ENCODE data around the gene ARMC10. TPM values are rescaled to one million over a fixed set of nuclear protein-coding genes. Genes with fewer than 3 reads are reported as not detected.
"Not testable (repeated sequence)": the region's sequence is repeated elsewhere in the genome, so short reads cannot be mapped to it uniquely, and the experiment has no call there.

The ARMC10 gene
- total RNA-seq, 2 donors from 2014 or later = 31.7 to 33.9 TPM

DNA sequence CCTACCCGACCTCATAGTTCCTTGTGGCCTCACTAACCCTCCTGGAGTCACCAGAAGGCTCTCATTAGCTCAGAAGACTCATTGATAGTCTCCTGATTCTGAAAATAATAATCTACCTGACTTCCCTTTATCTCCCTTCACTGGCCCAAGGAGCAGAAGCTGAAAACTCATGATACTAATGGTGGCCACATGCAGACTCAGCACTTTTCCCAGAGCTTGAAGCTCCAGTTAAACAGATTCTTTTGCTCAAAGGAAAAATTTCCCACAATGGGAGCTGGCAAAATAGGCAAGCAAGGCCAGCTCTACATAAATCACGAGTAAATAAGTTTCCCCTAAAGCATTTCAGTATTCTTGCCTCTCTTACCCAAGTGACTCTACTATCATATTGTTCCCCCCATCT is 65.7 kb downstream of the ARMC10 start:
- ATAC-seq (replicated peaks in 1 of 2) = no peak
- H3K9me3 Mint-ChIP-seq = no peaks in the 10 kb centered on the region

DNA sequence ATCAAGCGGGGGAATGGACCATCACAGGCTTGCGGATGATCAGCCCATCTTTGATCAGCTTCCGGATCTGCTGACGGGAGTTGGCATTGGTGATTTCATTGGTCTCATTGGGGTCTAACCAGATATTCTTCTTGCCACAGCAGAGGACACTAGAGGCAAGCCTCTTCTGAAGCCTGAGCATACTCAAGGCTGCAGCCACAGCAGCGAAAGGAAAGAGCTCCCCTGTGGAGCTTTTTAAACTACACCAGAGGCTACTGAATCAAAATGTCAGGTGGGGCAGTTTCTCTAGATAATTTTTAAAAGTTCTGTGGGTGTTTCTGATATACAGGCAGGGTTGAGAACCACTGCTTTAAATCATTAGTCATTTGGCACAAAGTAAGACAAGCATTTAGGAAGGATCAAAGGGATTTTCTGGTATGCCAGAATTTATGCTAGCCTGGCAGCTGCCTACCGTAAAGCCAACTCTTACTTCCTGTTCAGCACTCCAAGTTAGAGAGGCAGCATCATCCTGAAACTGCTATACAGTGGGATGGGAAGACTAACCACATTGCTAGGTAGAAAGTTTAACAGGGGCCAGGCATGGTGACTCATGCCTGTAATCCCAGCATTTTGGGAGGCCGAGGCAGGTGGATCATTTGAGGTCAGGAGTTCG is 66.9 kb downstream of the ARMC10 start:
- ATAC-seq (replicated peaks in 1 of 2) (peak in 1 of 2 donors; percentile 32), DNase-seq (no peak)
- Mint-ChIP-seq H3K4me1 (ENCODE audit: low read depth) (peaks cover 11% of the 10 kb centered on the region), H3K9me3 (no peaks in the 10 kb centered on the region), H3K27ac (no peak overlapping the region), H3K4me3 (no peak overlapping the region), H3K36me3 (ENCODE audit: insufficient read depth in 2 of 2) (peaks cover 2 to 5% of the 10 kb centered on the region in 2 donors), H3K27me3 (ENCODE audit: low read depth) (no peaks in the 10 kb centered on the region)

More for the DNA sequence above, 65.7 kb downstream of the ARMC10 start:
- no peak overlapping the region for H3K27ac Mint-ChIP-seq
- no peak overlapping the region for H3K4me3 Mint-ChIP-seq
- DNase-seq = no peak
- H3K4me1 Mint-ChIP-seq (ENCODE audit: low read depth) = peaks cover 10% of the 10 kb centered on the region
- H3K27me3 Mint-ChIP-seq (ENCODE audit: low read depth) = no peaks in the 10 kb centered on the region
- H3K36me3 Mint-ChIP-seq (ENCODE audit: insufficient read depth in 2 of 2) = peaks cover 2 to 5% of the 10 kb centered on the region in 2 donors

DNA sequence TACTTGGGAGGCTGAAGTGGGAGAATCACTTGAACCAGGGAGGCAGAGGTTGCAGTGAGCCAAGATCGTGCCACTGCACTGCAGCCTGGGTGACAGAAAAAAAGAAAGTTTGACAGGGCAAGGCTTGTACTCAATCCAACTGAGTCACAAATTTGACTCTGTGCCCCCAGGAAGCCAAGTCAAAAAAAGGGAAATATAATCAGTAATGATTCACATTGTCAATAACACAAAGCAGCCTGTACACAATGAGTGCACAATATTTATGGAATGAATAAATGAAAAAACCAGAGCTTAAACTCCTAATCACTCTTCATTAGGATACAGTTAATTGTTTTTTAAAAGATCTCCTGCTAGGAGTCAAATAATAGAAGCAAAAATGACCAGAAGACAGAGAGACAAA is 67.6 kb downstream of the ARMC10 start:
- no peaks in the 10 kb centered on the region for H3K27me3 Mint-ChIP-seq (ENCODE audit: low read depth)
- peaks cover 2 to 5% of the 10 kb centered on the region in 2 donors for H3K36me3 Mint-ChIP-seq (ENCODE audit: insufficient read depth in 2 of 2)
- no peak for DNase-seq
- ATAC-seq (replicated peaks in 1 of 2) = no peak
- peaks cover 17% of the 10 kb centered on the region for H3K4me1 Mint-ChIP-seq (ENCODE audit: low read depth)
- no peaks in the 10 kb centered on the region for H3K9me3 Mint-ChIP-seq
- H3K27ac Mint-ChIP-seq = no peak overlapping the region
- H3K4me3 Mint-ChIP-seq = no peak overlapping the region

DNA sequence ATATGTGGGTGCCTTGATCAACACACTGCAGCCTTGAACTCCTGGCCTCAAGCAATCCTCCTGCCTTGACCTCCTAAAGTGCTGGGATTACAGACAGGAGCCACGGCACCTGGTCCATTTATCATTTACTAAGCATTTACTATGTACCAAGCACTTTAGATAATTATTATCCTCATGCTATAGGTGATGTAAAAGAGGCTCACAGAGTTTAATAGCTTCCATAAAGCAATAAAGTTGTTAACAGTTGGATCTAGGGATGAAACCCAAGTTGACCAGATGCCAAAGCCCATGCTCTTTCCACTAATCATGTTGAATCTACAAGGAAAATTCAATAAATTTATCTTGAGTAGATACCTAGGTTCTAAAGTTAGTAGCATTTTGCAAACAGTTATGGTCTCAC is 68.9 kb downstream of the ARMC10 start:
- Mint-ChIP-seq H3K27ac (no peak overlapping the region), H3K27me3 (ENCODE audit: low read depth) (no peaks in the 10 kb centered on the region), H3K36me3 (ENCODE audit: insufficient read depth in 2 of 2) (peaks cover 5 to 8% of the 10 kb centered on the region in 2 donors), H3K9me3 (no peaks in the 10 kb centered on the region), H3K4me1 (ENCODE audit: low read depth) (peaks cover 29% of the 10 kb centered on the region), H3K4me3 (no peak overlapping the region)
- no peak for ATAC-seq (replicated peaks in 1 of 2)
- no peak for DNase-seq

DNA sequence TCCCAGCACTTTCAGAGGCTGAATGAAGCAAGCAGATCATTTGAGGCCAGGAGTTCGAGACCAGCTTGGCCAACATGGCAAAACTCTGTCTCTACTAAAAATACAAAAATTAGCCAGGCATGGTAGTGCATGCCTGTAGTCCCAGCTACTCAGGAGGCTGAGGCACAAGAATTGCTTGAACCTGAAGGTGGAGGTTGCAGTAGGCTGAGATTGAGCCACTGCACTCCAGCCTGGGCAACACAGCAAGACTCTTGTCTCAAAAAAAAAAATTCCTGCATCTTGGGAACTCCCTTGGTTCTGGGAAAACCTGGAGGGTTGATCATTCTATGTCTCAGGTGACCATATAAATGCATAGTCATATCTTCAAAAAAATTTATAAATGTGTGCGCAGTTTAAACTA is 69.8 kb downstream of the ARMC10 start:
- H3K27me3 Mint-ChIP-seq (ENCODE audit: low read depth); H3K4me3 Mint-ChIP-seq; ATAC-seq (replicated peaks in 1 of 2); H3K36me3 Mint-ChIP-seq (ENCODE audit: insufficient read depth in 2 of 2); DNase-seq; H3K27ac Mint-ChIP-seq; H3K9me3 Mint-ChIP-seq: not testable (repeated sequence)
- H3K4me1 Mint-ChIP-seq (ENCODE audit: low read depth) = peaks cover 33% of the 10 kb centered on the region

DNA sequence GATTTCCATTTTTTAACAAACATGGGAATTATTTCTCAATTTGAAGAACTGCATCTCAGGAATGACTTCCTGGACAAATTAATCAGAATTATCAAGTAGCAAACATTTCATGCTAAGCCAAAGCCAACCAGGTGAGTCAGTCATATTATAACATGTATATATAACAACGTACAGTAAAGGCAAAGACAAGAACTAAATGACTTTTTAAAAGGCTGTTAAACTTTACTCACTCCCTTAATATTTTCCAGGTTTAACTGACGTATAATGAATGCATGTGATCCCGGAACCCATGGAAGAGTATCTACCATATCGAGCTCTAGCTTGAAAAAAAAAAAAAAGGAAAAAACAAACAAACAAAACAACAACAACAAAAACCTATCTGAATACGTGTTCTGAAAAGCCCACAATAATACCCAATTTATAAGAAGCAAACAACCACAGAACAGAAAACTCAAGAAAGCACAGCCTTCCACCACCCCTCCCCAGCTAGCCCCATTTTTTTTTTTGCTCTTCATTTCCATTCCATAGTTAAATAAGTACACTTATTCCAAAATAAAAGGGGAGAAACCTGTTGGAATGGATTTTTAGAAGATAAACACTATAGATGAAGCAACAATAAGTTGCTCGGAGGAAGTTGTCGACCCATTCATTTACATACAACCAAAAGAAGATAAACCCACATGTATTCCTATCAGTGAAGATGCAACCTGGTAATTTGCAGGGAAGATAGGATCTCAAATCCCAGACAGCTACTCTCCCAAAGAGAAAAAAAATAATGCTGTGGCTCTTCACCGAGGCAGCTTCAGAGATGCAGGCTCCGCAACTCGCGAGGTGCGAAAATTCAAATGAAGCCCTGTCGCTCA is 73.4 kb downstream of the ARMC10 start:
- Mint-ChIP-seq H3K27me3 (ENCODE audit: low read depth) (no peaks in the 10 kb centered on the region), H3K9me3 (no peaks in the 10 kb centered on the region), H3K4me3 (peak overlapping the region; percentile 98), H3K36me3 (ENCODE audit: insufficient read depth in 2 of 2) (peaks cover 2 to 3% of the 10 kb centered on the region in 2 donors), H3K4me1 (ENCODE audit: low read depth) (peaks cover 36% of the 10 kb centered on the region), H3K27ac (peak overlapping the region; percentile 78)
- DNase-seq (no peak), ATAC-seq (replicated peaks in 1 of 2) (no peak)

Other genes with a start within 250 kb of the ARMC10 start
- gene LRRC17, start 162.1 kb upstream of the ARMC10 start, total RNA-seq = under 1 TPM in 1 of 2 donors, not detected in 1; 0.31 TPM
- gene FBXL13, start 344 bp upstream of the ARMC10 start, total RNA-seq = 1 to 10 TPM; 1.0 to 1.1 TPM
- gene NAPEPLD, start 74.0 kb downstream of the ARMC10 start, total RNA-seq = 10 to 100 TPM in 1 of 2 donors, 1 to 10 TPM in 1; 8.1 to 10.9 TPM
- gene PMPCB, start 222.3 kb downstream of the ARMC10 start, total RNA-seq = 10 to 100 TPM; 89.7 to 96.1 TPM

All from activated T-cell treated with anti-CD3 and anti-CD28 coated beads, Interleukin-2, amount 50 U/mL, for 72 hours (primary cell).